CD1c-positive myeloid dendritic cell (primary cell): ENCODE results near the gene GSX1.
"Not testable (repeated sequence)": the region's sequence is repeated elsewhere in the genome, so short reads cannot be mapped to it uniquely, and the experiment has no call there.

Experiments used
- DNase-seq: peaks from one replicate; pipeline ENCODE4 v3.0.0-alpha.2; 2016; ENCODE audit errors: extremely low spot score

The GSX1 gene

GRCh38 chr13:27794368-27794691 is 2.0 kb downstream of the GSX1 start:
- no peak for DNase-seq

- DNase-seq = no peak
These were observed 2.8 kb downstream of the GSX1 start for GRCh38 chr13:27794921-27795717.

GRCh38 chr13:27795718-27796019 is 3.4 kb downstream of the GSX1 start:
- DNase-seq = no peak

GRCh38 chr13:27796544-27797227 is 4.4 kb downstream of the GSX1 start:
- no peak for DNase-seq

GRCh38 chr13:27797228-27797624 is 4.9 kb downstream of the GSX1 start:
- DNase-seq = no peak

- no peak for DNase-seq
These were observed 14.6 kb downstream of the GSX1 start for GRCh38 chr13:27806744-27807387.

- DNase-seq = no peak
These were observed 16.7 kb downstream of the GSX1 start for GRCh38 chr13:27808851-27809550.

GRCh38 chr13:27810009-27810408 is 17.7 kb downstream of the GSX1 start:
- DNase-seq = no peak

GRCh38 chr13:27810461-27810860 is 18.2 kb downstream of the GSX1 start:
- no peak for DNase-seq

GRCh38 chr13:27813826-27814225 is 21.5 kb downstream of the GSX1 start:
- no peak for DNase-seq

- not testable (repeated sequence) for DNase-seq
These were observed 25.5 kb downstream of the GSX1 start for GRCh38 chr13:27817832-27818231.

- no peak for DNase-seq
These were observed 28.5 kb downstream of the GSX1 start for GRCh38 chr13:27820524-27821482.

- DNase-seq = no peak
These were observed 29.3 kb downstream of the GSX1 start for GRCh38 chr13:27821566-27821965.

- DNase-seq = no peak
These were observed 30.1 kb downstream of the GSX1 start for GRCh38 chr13:27822258-27822872.

- DNase-seq = no peak
These were observed 30.6 kb downstream of the GSX1 start for GRCh38 chr13:27822873-27823311.

- no peak for DNase-seq
These were observed 31.8 kb downstream of the GSX1 start for GRCh38 chr13:27824121-27824520.

- DNase-seq = no peak
These were observed 32.8 kb downstream of the GSX1 start for GRCh38 chr13:27825072-27825471.

GRCh38 chr13:27826379-27827353 is 34.4 kb downstream of the GSX1 start:
- peak; percentile 78 for DNase-seq

GRCh38 chr13:27827646-27828045 is 35.4 kb downstream of the GSX1 start:
- no peak for DNase-seq

GRCh38 chr13:27830010-27830409 is 37.7 kb downstream of the GSX1 start:
- DNase-seq = peak; percentile 68
